Measurements from ENCODE around the gene ACY1. TPM values are rescaled to one million over a fixed set of nuclear protein-coding genes. Genes with fewer than 3 reads are reported as not detected.

ACY1 gene
- total and polyA plus RNA-seq, 4 donors: 7.2 to 102 (median 14.4) TPM

DNA sequence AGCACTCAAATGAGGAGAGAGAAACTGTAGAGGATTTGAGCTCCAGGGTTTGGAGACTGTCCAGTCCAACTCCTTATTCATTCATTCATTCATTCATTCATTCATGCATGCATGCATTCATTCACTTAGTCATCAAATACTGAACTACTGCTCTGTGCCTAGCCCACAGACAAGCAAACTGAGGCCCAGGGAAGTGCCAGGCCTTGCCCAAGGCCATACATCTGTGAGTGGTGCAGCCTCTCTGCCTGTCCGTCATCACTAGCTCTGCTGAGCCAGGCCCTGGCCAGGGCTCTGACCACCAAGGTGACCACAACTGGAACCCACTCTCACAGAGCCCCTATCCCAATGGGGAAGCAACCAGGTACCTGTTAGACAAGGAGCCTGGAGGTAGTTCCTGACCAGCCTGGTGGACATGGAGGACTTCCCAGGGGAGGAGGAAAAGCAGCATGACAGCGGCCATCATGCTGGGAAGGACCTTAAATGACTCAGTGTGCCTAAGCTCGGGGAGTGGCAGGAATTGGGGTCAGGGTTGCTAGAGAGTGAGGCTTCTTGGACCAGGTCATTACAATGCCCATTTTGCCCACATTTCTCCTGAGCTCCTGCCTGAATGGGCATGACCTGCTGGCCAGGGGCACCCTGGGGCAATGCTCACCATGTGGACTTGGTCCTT lies 39.9 kb downstream of the ACY1 start:
- Histone ChIP-seq H3K27me3 (ENCODE audit: control insufficient read depth in 1 of 2, insufficient read depth in 2 of 2, low read length in 1 of 2) (no peaks in the 10 kb centered on the region), H3K36me3 (ENCODE audit: control insufficient read depth in 1 of 2, insufficient read depth in 2 of 2, low read length in 1 of 2) (no peaks in the 10 kb centered on the region), H3K27ac (ENCODE audit: low read depth in 1 of 2, low read length in 2 of 2) (peak overlapping the region; percentile 5 to 29), H3K4me1 (ENCODE audit: control insufficient read depth in 1 of 2, insufficient read depth in 2 of 2, low read length in 2 of 2) (peaks cover 0 to 12% of the 10 kb centered on the region in 2 donors), H3K4me3 (ENCODE audit: low read length in 2 of 2) (no peak overlapping the region), H3K9me3 (ENCODE audit: control insufficient read depth, low read length) (no peaks in the 10 kb centered on the region)
- intact Hi-C loops (cut with DNase I): no loop called here
- WGBS, 2 donors: 90 to 96% methylated on average over 3 of the region's 3 CpGs
- ATAC-seq (ENCODE audit: low FRiP score) (no peak), DNase-seq (no peak)

DNA sequence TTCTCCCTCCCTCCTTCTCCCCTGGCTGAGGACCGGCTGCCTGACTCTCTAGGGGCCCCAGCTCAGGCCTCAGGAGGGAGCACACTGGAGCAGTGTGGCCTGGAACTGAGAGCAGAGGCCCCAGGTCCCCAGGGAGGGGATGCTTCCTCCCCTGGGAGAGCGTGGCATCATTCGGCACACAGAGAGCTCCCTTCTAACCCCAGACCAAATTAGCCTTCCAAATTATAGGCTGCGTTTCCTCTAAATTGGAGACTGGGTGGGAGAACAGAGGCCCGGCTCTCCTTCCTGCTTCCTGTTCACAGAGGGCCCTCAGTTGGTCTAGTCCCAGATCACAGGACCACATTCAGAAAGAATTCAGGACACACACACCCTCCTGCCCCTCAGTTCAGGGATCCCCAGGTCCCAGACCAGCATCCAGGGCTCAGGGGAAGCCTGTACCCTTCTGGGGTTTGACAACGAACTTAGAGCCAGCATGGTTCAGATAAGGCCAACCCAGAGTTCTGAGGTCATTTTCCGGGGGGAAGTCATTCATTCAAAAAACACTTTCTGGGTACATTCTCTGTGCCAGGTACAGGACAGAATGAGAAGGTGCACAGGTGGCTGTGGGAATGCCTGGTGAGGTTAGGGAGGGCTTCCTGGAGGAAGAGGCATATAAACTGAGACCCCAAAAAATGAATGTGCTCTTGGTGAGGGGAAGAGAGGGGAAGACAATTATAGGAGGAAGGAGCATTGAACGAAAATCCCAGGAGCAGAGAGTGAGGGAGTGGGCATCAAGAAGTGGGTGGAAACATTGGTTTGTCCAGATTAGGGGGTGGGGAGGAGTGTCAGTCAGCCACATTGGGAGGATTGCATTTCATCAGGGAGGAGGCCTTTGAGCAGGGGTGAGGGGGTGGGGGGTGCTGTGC lies 40.8 kb downstream of the ACY1 start:
- H3K4me1 ChIP-seq (ENCODE audit: control insufficient read depth in 1 of 2, insufficient read depth in 2 of 2, low read length in 2 of 2): peaks cover 0 to 12% of the 10 kb centered on the region in 2 donors
- no peak overlapping the region for H3K4me3 ChIP-seq (ENCODE audit: low read length in 2 of 2)
- 57 to 63% methylated on average over 8 of the region's 8 CpGs for WGBS, 2 donors
- ATAC-seq (ENCODE audit: low FRiP score) (no peak), DNase-seq (no peak)
- H3K27ac ChIP-seq (ENCODE audit: low read depth in 1 of 2, low read length in 2 of 2): peak overlapping the region; percentile 5 to 11
- intact Hi-C loops (cut with DNase I): no loop called here
- no peaks in the 10 kb centered on the region for H3K27me3 ChIP-seq (ENCODE audit: control insufficient read depth in 1 of 2, insufficient read depth in 2 of 2, low read length in 1 of 2)
- H3K36me3 ChIP-seq (ENCODE audit: control insufficient read depth in 1 of 2, insufficient read depth in 2 of 2, low read length in 1 of 2): no peaks in the 10 kb centered on the region
- H3K9me3 ChIP-seq (ENCODE audit: control insufficient read depth, low read length): no peaks in the 10 kb centered on the region

DNA sequence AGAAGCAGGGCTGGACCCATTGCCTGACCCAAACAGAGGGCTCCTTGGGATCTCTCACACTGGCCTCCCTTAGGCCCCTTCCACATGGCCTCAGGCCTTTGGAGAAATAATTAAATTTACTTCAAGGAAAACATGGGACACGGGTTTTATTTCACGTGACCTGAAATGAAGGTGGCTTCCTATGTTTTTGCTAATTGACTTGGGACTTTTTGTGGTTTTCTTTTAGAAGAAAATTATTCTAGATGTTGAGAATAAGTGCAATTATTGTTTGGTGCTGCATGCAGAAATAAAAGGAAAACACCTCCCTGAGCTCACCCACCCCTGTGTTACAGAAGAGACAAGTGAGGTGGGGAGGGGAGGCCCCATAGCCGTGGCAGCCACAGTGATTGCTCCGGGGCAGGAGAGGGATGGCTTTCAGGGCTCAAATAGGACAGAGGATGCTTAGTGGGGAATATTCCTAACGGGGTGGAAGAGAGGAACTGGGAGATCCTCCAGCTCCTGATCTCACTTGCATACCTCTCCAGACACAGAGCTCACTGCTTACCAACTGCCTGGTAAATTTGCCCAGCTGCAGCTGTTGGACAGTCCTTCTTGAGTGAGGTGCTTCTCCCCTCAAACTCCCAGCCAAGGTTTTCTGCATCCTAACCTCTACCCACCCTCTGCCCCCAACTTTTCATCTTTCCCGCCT lies 41.6 kb downstream of the ACY1 start:
- Histone ChIP-seq H3K36me3 (ENCODE audit: control insufficient read depth in 1 of 2, insufficient read depth in 2 of 2, low read length in 1 of 2) (no peaks in the 10 kb centered on the region), H3K4me1 (ENCODE audit: control insufficient read depth in 1 of 2, insufficient read depth in 2 of 2, low read length in 2 of 2) (peaks cover 0 to 12% of the 10 kb centered on the region in 2 donors), H3K4me3 (ENCODE audit: low read length in 2 of 2) (no peak overlapping the region), H3K27ac (ENCODE audit: low read depth in 1 of 2, low read length in 2 of 2) (no peak overlapping the region), H3K9me3 (ENCODE audit: control insufficient read depth, low read length) (no peaks in the 10 kb centered on the region), H3K27me3 (ENCODE audit: control insufficient read depth in 1 of 2, insufficient read depth in 2 of 2, low read length in 1 of 2) (no peaks in the 10 kb centered on the region)
- 79 to 83% methylated on average over 6 of the region's 6 CpGs for WGBS, 2 donors
- DNase-seq (no peak), ATAC-seq (ENCODE audit: low FRiP score) (no peak)
- intact Hi-C loops (cut with DNase I): no loop called here

- intact Hi-C loops (cut with DNase I): no loop called here
- Histone ChIP-seq H3K4me1 (ENCODE audit: control insufficient read depth in 1 of 2, insufficient read depth in 2 of 2, low read length in 2 of 2) (peaks cover 0 to 12% of the 10 kb centered on the region in 2 donors), H3K36me3 (ENCODE audit: control insufficient read depth in 1 of 2, insufficient read depth in 2 of 2, low read length in 1 of 2) (no peaks in the 10 kb centered on the region), H3K27me3 (ENCODE audit: control insufficient read depth in 1 of 2, insufficient read depth in 2 of 2, low read length in 1 of 2) (no peaks in the 10 kb centered on the region), H3K27ac (ENCODE audit: low read depth in 1 of 2, low read length in 2 of 2) (no peak overlapping the region), H3K9me3 (ENCODE audit: control insufficient read depth, low read length) (no peaks in the 10 kb centered on the region), H3K4me3 (ENCODE audit: low read length in 2 of 2) (no peak overlapping the region)
- DNase-seq: no peak
- WGBS, 2 donors: 76 to 96% methylated on average over 7 of the region's 7 CpGs
- ATAC-seq (ENCODE audit: low FRiP score): no peak
Measured at GRCh38 chr3:52025453-52025852, 42.1 kb downstream of the ACY1 start.

- no peak overlapping the region for H3K4me3 ChIP-seq (ENCODE audit: low read length in 2 of 2)
- WGBS, 2 donors: 30 to 46% methylated on average over 4 of the region's 4 CpGs
- intact Hi-C loops (cut with DNase I): no loop called here
- H3K36me3 ChIP-seq (ENCODE audit: control insufficient read depth in 1 of 2, insufficient read depth in 2 of 2, low read length in 1 of 2): no peaks in the 10 kb centered on the region
- ATAC-seq (ENCODE audit: low FRiP score) (no peak), DNase-seq (no peak)
- H3K27me3 ChIP-seq (ENCODE audit: control insufficient read depth in 1 of 2, insufficient read depth in 2 of 2, low read length in 1 of 2): no peaks in the 10 kb centered on the region
- H3K9me3 ChIP-seq (ENCODE audit: control insufficient read depth, low read length): no peaks in the 10 kb centered on the region
- peaks cover 0 to 12% of the 10 kb centered on the region in 2 donors for H3K4me1 ChIP-seq (ENCODE audit: control insufficient read depth in 1 of 2, insufficient read depth in 2 of 2, low read length in 2 of 2)
- H3K27ac ChIP-seq (ENCODE audit: low read depth in 1 of 2, low read length in 2 of 2): no peak overlapping the region
Measured at GRCh38 chr3:52026041-52026440, 42.7 kb downstream of the ACY1 start.

DNA sequence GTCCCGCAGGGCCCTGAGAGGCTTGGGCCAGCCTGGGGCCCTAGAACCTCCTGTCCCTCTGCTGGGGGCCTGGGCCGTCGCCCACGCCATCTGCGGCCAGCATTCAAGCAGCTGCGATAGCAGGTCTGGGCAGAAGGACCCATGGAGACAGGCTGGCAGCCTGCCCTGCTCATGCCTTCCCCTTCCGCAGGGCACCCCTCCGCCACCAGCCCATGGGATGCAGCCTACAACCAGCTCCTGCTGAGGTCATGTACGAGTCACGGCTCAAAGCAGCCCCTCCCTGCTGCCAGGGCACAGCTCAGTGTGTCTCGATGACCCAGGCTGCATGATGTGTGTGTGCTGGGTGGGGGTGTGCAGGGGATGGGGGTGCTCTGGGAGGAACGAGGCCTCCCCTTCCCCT lies 45.2 kb downstream of the ACY1 start:
- H3K27me3 ChIP-seq (ENCODE audit: control insufficient read depth in 1 of 2, insufficient read depth in 2 of 2, low read length in 1 of 2): no peaks in the 10 kb centered on the region
- peaks cover 0 to 2% of the 10 kb centered on the region in 2 donors for H3K4me1 ChIP-seq (ENCODE audit: control insufficient read depth in 1 of 2, insufficient read depth in 2 of 2, low read length in 2 of 2)
- no peak overlapping the region for H3K27ac ChIP-seq (ENCODE audit: low read depth in 1 of 2, low read length in 2 of 2)
- no peaks in the 10 kb centered on the region for H3K9me3 ChIP-seq (ENCODE audit: control insufficient read depth, low read length)
- H3K36me3 ChIP-seq (ENCODE audit: control insufficient read depth in 1 of 2, insufficient read depth in 2 of 2, low read length in 1 of 2): no peaks in the 10 kb centered on the region
- WGBS, 2 donors: 77 to 78% methylated on average over 12 of the region's 12 CpGs
- no peak overlapping the region for H3K4me3 ChIP-seq (ENCODE audit: low read length in 2 of 2)
- no peak for ATAC-seq (ENCODE audit: low FRiP score)
- no peak for DNase-seq
- intact Hi-C loops (cut with DNase I): no loop called here

DNA sequence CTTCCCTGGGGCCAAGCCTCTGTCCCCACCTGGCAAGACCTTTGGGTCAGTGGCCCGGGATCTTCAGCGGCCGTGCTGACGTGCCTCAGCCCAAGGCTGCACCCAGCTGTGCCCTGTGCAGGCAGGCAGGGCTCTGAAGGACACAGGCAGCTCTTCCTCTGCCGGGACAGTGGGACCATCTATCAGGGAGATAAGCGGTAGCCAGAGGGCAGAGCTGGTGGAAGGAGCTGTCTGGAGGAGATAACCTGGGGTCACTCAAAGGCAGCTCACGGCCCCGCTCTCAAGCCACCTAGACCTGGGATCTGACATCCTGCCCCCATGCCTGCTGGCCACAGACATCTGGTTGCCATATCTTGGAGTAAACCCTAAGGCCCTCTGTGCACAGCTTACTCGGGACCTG lies 45.7 kb downstream of the ACY1 start:
- ATAC-seq (ENCODE audit: low FRiP score): no peak

DNA sequence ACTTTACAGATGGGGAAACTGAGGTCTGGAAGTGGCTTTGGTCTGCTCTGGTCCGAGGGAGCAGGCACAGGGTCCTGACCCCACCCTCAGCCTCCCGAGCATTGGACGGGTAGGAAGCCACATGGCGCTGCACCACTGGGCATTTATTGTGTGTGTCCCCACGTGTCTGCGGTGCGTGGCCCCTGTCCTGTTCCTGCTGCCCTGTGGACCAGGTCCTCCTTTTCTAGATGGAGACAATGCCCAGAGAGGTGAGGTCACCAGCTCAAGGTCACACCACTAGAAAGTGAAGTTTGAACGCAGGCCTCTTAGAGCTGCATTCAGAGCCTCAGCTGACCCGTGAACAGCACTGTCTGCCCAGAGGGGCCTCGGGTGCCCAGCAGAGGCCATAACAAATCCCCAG lies 46.2 kb downstream of the ACY1 start:
- no peaks in the 10 kb centered on the region for H3K4me1 ChIP-seq (ENCODE audit: control insufficient read depth in 1 of 2, insufficient read depth in 2 of 2, low read length in 2 of 2)
- no peak overlapping the region for H3K4me3 ChIP-seq (ENCODE audit: low read length in 2 of 2)
- DNase-seq (no peak), ATAC-seq (ENCODE audit: low FRiP score) (no peak)
- H3K27ac ChIP-seq (ENCODE audit: low read depth in 1 of 2, low read length in 2 of 2): no peak overlapping the region
- H3K36me3 ChIP-seq (ENCODE audit: control insufficient read depth in 1 of 2, insufficient read depth in 2 of 2, low read length in 1 of 2): no peaks in the 10 kb centered on the region
- no peaks in the 10 kb centered on the region for H3K27me3 ChIP-seq (ENCODE audit: control insufficient read depth in 1 of 2, insufficient read depth in 2 of 2, low read length in 1 of 2)
- 82 to 94% methylated on average over 10 of the region's 10 CpGs for WGBS, 2 donors
- H3K9me3 ChIP-seq (ENCODE audit: control insufficient read depth, low read length): no peaks in the 10 kb centered on the region
- intact Hi-C loops (cut with DNase I): no loop called here

More for the DNA sequence above, 45.7 kb downstream of the ACY1 start:
- no peaks in the 10 kb centered on the region for H3K9me3 ChIP-seq (ENCODE audit: control insufficient read depth, low read length)
- no peaks in the 10 kb centered on the region for H3K36me3 ChIP-seq (ENCODE audit: control insufficient read depth in 1 of 2, insufficient read depth in 2 of 2, low read length in 1 of 2)
- no peaks in the 10 kb centered on the region for H3K4me1 ChIP-seq (ENCODE audit: control insufficient read depth in 1 of 2, insufficient read depth in 2 of 2, low read length in 2 of 2)
- no peak for DNase-seq
- intact Hi-C loops (cut with DNase I): no loop called here
- no peak overlapping the region for H3K4me3 ChIP-seq (ENCODE audit: low read length in 2 of 2)
- no peak overlapping the region for H3K27ac ChIP-seq (ENCODE audit: low read depth in 1 of 2, low read length in 2 of 2)
- 93% methylated on average over 9 of the region's 9 CpGs for WGBS, 2 donors
- no peaks in the 10 kb centered on the region for H3K27me3 ChIP-seq (ENCODE audit: control insufficient read depth in 1 of 2, insufficient read depth in 2 of 2, low read length in 1 of 2)

Data from aorta (tissue), 5 donors.